Fibroblast of lung (primary cell): ENCODE measurements around the gene LIN37.

Experiments
- CTCF ChIP-seq, 2 donors: IDR thresholded peaks in 1 of 2; conservative IDR thresholded peaks in 1 of 2; 1 replicate in 1 of 2; 2 replicates in 1 of 2; pipeline ENCODE4 v1.5.1; 2011 to 2012; ENCODE audit warnings: low read length in 2 of 2, control low read depth in 1 of 2, inconsistent platforms in 1 of 2, low read depth in 1 of 2, mild to moderate bottlenecking in 1 of 2
- EZH2 ChIP-seq: IDR thresholded peaks from 2 replicates; pipeline ENCODE4 v1.5.1; 2012; ENCODE audit warnings: low read length, control low read depth, mild to moderate bottlenecking; ENCODE audit errors: missing control alignments

- no peak for TF ChIP-seq CTCF (conservative IDR thresholded peaks at IDR 0.05 in 1 of 2, IDR thresholded peaks at IDR 0.05 in 1 of 2; ENCODE audit: low read depth in 1 of 2, low read length in 2 of 2)
- TF ChIP-seq EZH2: no peak
These were observed 34.2 kb downstream of the LIN37 start for GRCh38 chr19:35782589-35782988.
